ENCODE results near the gene CLINT1.

Gene CLINT1

DNA sequence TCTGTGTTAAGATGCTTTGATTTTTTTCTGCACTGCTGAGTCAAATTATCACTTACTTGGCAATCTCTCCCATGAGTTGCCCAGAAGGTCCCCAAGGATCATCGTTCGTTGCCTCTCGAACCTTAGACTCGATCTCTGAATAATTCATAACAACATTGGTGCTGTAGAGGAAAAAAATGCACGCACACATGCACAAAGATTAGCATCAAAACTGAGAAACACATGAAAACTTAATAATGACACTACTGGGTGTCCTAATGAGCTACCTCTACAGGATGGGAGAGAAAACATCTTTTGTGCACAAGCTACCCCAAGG is 41.6 kb downstream of the CLINT1 start:
- TF ChIP-seq EP300 (IDR thresholded peaks at IDR 0.05; ENCODE audit: borderline replicate concordance) (no peak), FOXM1 (IDR thresholded peaks at IDR 0.05; ENCODE audit: borderline replicate concordance, low read depth) (no peak), CEBPB (IDR thresholded peaks at IDR 0.05) (no peak), TEAD4 (IDR thresholded peaks at IDR 0.05) (no peak), TAF1 (IDR thresholded peaks at IDR 0.05; ENCODE audit: low read depth) (no peak), RAD21 (IDR thresholded peaks at IDR 0.05; ENCODE audit: low read depth) (no peak)
- TF ChIP-seq, protein P1, sequence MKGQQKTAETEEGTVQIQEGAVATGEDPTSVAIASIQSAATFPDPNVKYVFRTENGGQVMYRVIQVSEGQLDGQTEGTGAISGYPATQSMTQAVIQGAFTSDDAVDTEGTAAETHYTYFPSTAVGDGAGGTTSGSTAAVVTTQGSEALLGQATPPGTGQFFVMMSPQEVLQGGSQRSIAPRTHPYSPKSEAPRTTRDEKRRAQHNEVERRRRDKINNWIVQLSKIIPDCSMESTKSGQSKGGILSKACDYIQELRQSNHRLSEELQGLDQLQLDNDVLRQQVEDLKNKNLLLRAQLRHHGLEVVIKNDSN (IDR thresholded peaks at IDR 0.05) = no peak

- TF ChIP-seq RAD21 (IDR thresholded peaks at IDR 0.05; ENCODE audit: low read depth) = peak; percentile 48
- TF ChIP-seq MAX (IDR thresholded peaks at IDR 0.05) = no peak
- no peak for TF ChIP-seq NFIC (IDR thresholded peaks at IDR 0.05)
- TF ChIP-seq TEAD4 (IDR thresholded peaks at IDR 0.05) = no peak
- no peak for TF ChIP-seq CREB1 (IDR thresholded peaks at IDR 0.05; ENCODE audit: low read depth)
- TF ChIP-seq TAF1 (IDR thresholded peaks at IDR 0.05; ENCODE audit: low read depth) = no peak
- TF ChIP-seq, protein P1 (IDR thresholded peaks at IDR 0.05) = no peak
- TF ChIP-seq TCF12 (IDR thresholded peaks at IDR 0.05; ENCODE audit: low read depth) = no peak
Observed at GRCh38 chr5:157816682-157817386, 42.1 kb downstream of the CLINT1 start.

DNA sequence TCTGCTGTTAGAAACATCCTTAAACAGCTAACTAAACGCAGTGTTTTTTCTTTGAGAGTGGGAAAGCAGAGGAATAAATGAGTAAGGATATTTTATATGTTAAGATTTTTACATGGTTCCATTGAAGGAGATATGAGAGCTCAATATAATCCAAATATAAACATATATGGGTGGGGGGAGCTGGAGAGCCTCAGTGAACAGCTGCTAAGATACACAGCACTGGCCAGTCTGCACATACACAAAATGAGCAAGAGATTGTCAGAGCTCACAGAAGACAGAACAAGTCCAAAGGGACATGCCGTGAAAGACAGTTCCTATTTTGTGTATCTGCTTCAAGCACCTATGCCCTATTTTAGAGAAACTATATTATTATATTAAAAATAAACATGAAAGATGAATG is 46.9 kb downstream of the CLINT1 start:
- TF ChIP-seq TCF12 (IDR thresholded peaks at IDR 0.05; ENCODE audit: low read depth) (no peak), FOXM1 (IDR thresholded peaks at IDR 0.05; ENCODE audit: borderline replicate concordance, low read depth) (no peak), EP300 (IDR thresholded peaks at IDR 0.05; ENCODE audit: borderline replicate concordance) (no peak), NFIC (IDR thresholded peaks at IDR 0.05) (no peak), TAF1 (IDR thresholded peaks at IDR 0.05; ENCODE audit: low read depth) (no peak), TEAD4 (IDR thresholded peaks at IDR 0.05) (no peak), RAD21 (IDR thresholded peaks at IDR 0.05; ENCODE audit: low read depth) (no peak), CEBPB (IDR thresholded peaks at IDR 0.05) (no peak), MAX (IDR thresholded peaks at IDR 0.05) (no peak), CREB1 (IDR thresholded peaks at IDR 0.05; ENCODE audit: low read depth) (no peak), REST (IDR thresholded peaks at IDR 0.05; ENCODE audit: low read depth) (no peak), EGR1 (IDR thresholded peaks at IDR 0.05) (no peak)
- TF ChIP-seq, protein P1 (IDR thresholded peaks at IDR 0.05) = no peak

GRCh38 chr5:157808043-157808442 is 50.9 kb downstream of the CLINT1 start:
- no peak for TF ChIP-seq FOXM1 (IDR thresholded peaks at IDR 0.05; ENCODE audit: borderline replicate concordance, low read depth)
- no peak for TF ChIP-seq TCF12 (IDR thresholded peaks at IDR 0.05; ENCODE audit: low read depth)
- no peak for TF ChIP-seq NFIC (IDR thresholded peaks at IDR 0.05)
- TF ChIP-seq TEAD4 (IDR thresholded peaks at IDR 0.05) = no peak
- no peak for TF ChIP-seq CEBPB (IDR thresholded peaks at IDR 0.05)
- no peak for TF ChIP-seq MAX (IDR thresholded peaks at IDR 0.05)
- TF ChIP-seq EP300 (IDR thresholded peaks at IDR 0.05; ENCODE audit: borderline replicate concordance) = no peak
- no peak for TF ChIP-seq YY1 (IDR thresholded peaks at IDR 0.05; ENCODE audit: low read depth)
- TF ChIP-seq CREB1 (IDR thresholded peaks at IDR 0.05; ENCODE audit: low read depth) = no peak

- TF ChIP-seq CREB1 (IDR thresholded peaks at IDR 0.05; ENCODE audit: low read depth) (no peak), EGR1 (IDR thresholded peaks at IDR 0.05) (no peak), REST (IDR thresholded peaks at IDR 0.05; ENCODE audit: low read depth) (no peak), TCF12 (IDR thresholded peaks at IDR 0.05; ENCODE audit: low read depth) (no peak), CEBPB (IDR thresholded peaks at IDR 0.05) (no peak), YY1 (IDR thresholded peaks at IDR 0.05; ENCODE audit: low read depth) (no peak), TEAD4 (IDR thresholded peaks at IDR 0.05) (no peak), MAX (IDR thresholded peaks at IDR 0.05) (no peak), FOXM1 (IDR thresholded peaks at IDR 0.05; ENCODE audit: borderline replicate concordance, low read depth) (no peak), NFIC (IDR thresholded peaks at IDR 0.05) (no peak), TAF1 (IDR thresholded peaks at IDR 0.05; ENCODE audit: low read depth) (no peak)
Observed at GRCh38 chr5:157802736-157803135, 56.2 kb downstream of the CLINT1 start.
